Sigmoid colon (tissue), 7 donors: ENCODE results near the gene CEACAM16. TPM values are rescaled to one million over a fixed set of nuclear protein-coding genes. Genes with fewer than 3 reads are reported as not detected.
"Not testable (repeated sequence)": the region's sequence is repeated elsewhere in the genome, so short reads cannot be mapped to it uniquely, and the experiment has no call there.

Experiments
- DNase-seq: peaks from one replicate; pipeline ENCODE4 v3.0.0-alpha.2; 2019
- H3K27ac ChIP-seq, 4 donors: fragments of 200-600 bp; sonication (generic); one replicate each; pipeline ENCODE4 v1.5.1; 2016 to 2019; ENCODE audit warnings: mild to moderate bottlenecking in 1 of 4
- H3K27me3 ChIP-seq, 3 donors: fragments of 200-600 bp; sonication (generic); one replicate each; pipeline ENCODE4 v1.5.1; 2019; ENCODE audit warnings: mild to moderate bottlenecking in 1 of 3
- H3K36me3 ChIP-seq, 4 donors: fragments of 200-600 bp; sonication (generic); one replicate each; pipeline ENCODE4 v1.5.1; 2016 to 2019
- H3K4me1 ChIP-seq, 4 donors: fragments of 200-600 bp; sonication (generic); one replicate each; pipeline ENCODE4 v1.5.1; 2017 to 2019
- H3K4me3 ChIP-seq, 4 donors: fragments of 200-600 bp; sonication (generic); one replicate each; pipeline ENCODE4 v1.5.1; 2017 to 2019; ENCODE audit warnings: mild to moderate bottlenecking in 2 of 4, moderate library complexity in 1 of 4
- H3K9me3 ChIP-seq, 4 donors: fragments of 200-600 bp in 3 of 4; sonication (generic) in 3 of 4; one replicate each; pipeline versions ENCODE4 v1.5.1 to v1.6.1; 2013 to 2019
- CTCF ChIP-seq, 4 experiments: fragments of 450-650 bp in 3 of 4; fragments of 200-600 bp in 1 of 4; IDR thresholded peaks; one replicate each; pipeline ENCODE4 v1.5.1; 2016 to 2019; ENCODE audit warnings: antibody characterized with exemption in 4 of 4, mild to moderate bottlenecking in 3 of 4, moderate library complexity in 2 of 4
- EP300 ChIP-seq, 4 donors: sonication (generic); formaldehyde crosslinking; IDR thresholded peaks; one replicate each; pipeline ENCODE4 v1.6.1; 2017; ENCODE audit warnings: antibody characterized with exemption in 4 of 4
- POLR2A ChIP-seq, 2 donors: fragments of 450-650 bp; IDR thresholded peaks; one replicate each; pipeline ENCODE4 v1.6.1; 2016; ENCODE audit warnings: antibody characterized with exemption in 2 of 2, mild to moderate bottlenecking in 2 of 2, moderate library complexity in 2 of 2
- POLR2AphosphoS5 ChIP-seq, 4 donors: sonication (generic); formaldehyde crosslinking; IDR thresholded peaks; one replicate each; pipeline ENCODE4 v1.6.1; 2017; ENCODE audit warnings: antibody characterized with exemption in 4 of 4
- WGBS, 2 donors: extraction: QIAGEN DNeasy Blood & Tissue Kit; methylation state at CpG; one replicate each; pipeline ENCODE4 v1.1.7; 2013; 5-methylcytosine and 5-hydroxymethylcytosine counted together
- intact Hi-C: fragments of 100-400 bp; cut with DNase I; formaldehyde crosslinking; loops from one replicate; pipeline ENCODE4 v1.15.1; 2023
- polyA plus RNA-seq, 3 donors: library from polyadenylated mRNA; stranded (reverse); fragments of 200-250 nt; gene quantifications; one replicate each; pipeline ENCODE4 v1.2.3, GENCODE V29; 2013
- total RNA-seq, 4 donors: library from RNA; depleted of rRNA; stranded (reverse); fragments of >200 nt; gene quantifications; one replicate each; pipeline ENCODE4 v1.1.0, GENCODE V29; 2016
- donor health status: healthy with polysubstance abuse.
- donor health status: Bipolar disorder and iron deficiency.
- donor health status: healthy.

CEACAM16 gene
- total and polyA plus RNA-seq, 7 donors = not detected

GRCh38 chr19:44683434-44684210 is 15.3 kb upstream of the CEACAM16 start:
- Histone ChIP-seq H3K36me3 (peaks cover 0 to 3% (median 0%) of the 10 kb centered on the region in 4 donors), H3K4me3 (no peak overlapping the region), H3K4me1 (no peaks in the 10 kb centered on the region), H3K27me3 (peaks cover 0 to 3% (median 0%) of the 10 kb centered on the region in 3 donors), H3K9me3 (no peaks in the 10 kb centered on the region), H3K27ac (no peak overlapping the region)
- DNase-seq = no peak
- no peak for TF ChIP-seq POLR2AphosphoS5 (IDR thresholded peaks at IDR 0.05)
- no peak for TF ChIP-seq CTCF (IDR thresholded peaks at IDR 0.05)
- no peak for TF ChIP-seq POLR2A (IDR thresholded peaks at IDR 0.05)
- TF ChIP-seq EP300 (IDR thresholded peaks at IDR 0.05) = no peak
- WGBS, 2 donors = 75 to 78% methylated on average over 9 of the region's 9 CpGs
- intact Hi-C loops = no loop called here

GRCh38 chr19:44684396-44684795 is 14.6 kb upstream of the CEACAM16 start:
- H3K27me3 ChIP-seq, H3K9me3 ChIP-seq, H3K4me1 ChIP-seq, H3K4me3 ChIP-seq, intact Hi-C loops, H3K36me3 ChIP-seq, DNase-seq: not testable (repeated sequence)
- 91% methylated on average over 3 of the region's 3 CpGs for WGBS, 2 donors
- H3K27ac ChIP-seq = peak overlapping the region in 1 of 4 donors; percentile 41

- intact Hi-C loops = no loop called here
- H3K27me3 ChIP-seq = peaks cover 0 to 3% (median 0%) of the 10 kb centered on the region in 3 donors
- H3K36me3 ChIP-seq = peaks cover 0 to 3% (median 0%) of the 10 kb centered on the region in 4 donors
- H3K9me3 ChIP-seq = no peaks in the 10 kb centered on the region
- TF ChIP-seq CTCF (IDR thresholded peaks at IDR 0.05) (no peak), POLR2A (IDR thresholded peaks at IDR 0.05) (no peak), POLR2AphosphoS5 (IDR thresholded peaks at IDR 0.05) (no peak), EP300 (IDR thresholded peaks at IDR 0.05) (no peak)
- WGBS, 2 donors = 45 to 64% methylated on average over 25 of the region's 25 CpGs
- H3K4me3 ChIP-seq = no peak overlapping the region
- peak overlapping the region in 1 of 4 donors; percentile 41 for H3K27ac ChIP-seq
- no peak for DNase-seq
- no peaks in the 10 kb centered on the region for H3K4me1 ChIP-seq
Measured at GRCh38 chr19:44684892-44685863, 13.8 kb upstream of the CEACAM16 start.

GRCh38 chr19:44685877-44686276 is 13.1 kb upstream of the CEACAM16 start:
- Histone ChIP-seq H3K4me1 (no peaks in the 10 kb centered on the region), H3K36me3 (peaks cover 0 to 3% (median 0%) of the 10 kb centered on the region in 4 donors), H3K9me3 (no peaks in the 10 kb centered on the region), H3K27ac (peak overlapping the region in 1 of 4 donors; percentile 41), H3K4me3 (no peak overlapping the region), H3K27me3 (peaks cover 0 to 3% (median 0%) of the 10 kb centered on the region in 3 donors)
- 52 to 74% methylated on average over 4 of the region's 4 CpGs for WGBS, 2 donors
- no peak for DNase-seq
- TF ChIP-seq CTCF (IDR thresholded peaks at IDR 0.05) (no peak), POLR2A (IDR thresholded peaks at IDR 0.05) (no peak), POLR2AphosphoS5 (IDR thresholded peaks at IDR 0.05) (no peak), EP300 (IDR thresholded peaks at IDR 0.05) (no peak)
- intact Hi-C loops = no loop called here

- H3K27me3 ChIP-seq = peaks cover 0 to 3% (median 0%) of the 10 kb centered on the region in 3 donors
- intact Hi-C loops = no loop called here
- no peaks in the 10 kb centered on the region for H3K9me3 ChIP-seq
- no peak for DNase-seq
- no peak overlapping the region for H3K4me3 ChIP-seq
- no peaks in the 10 kb centered on the region for H3K4me1 ChIP-seq
- 86 to 90% methylated on average over 4 of the region's 4 CpGs for WGBS, 2 donors
- H3K27ac ChIP-seq = no peak overlapping the region
- TF ChIP-seq POLR2A (IDR thresholded peaks at IDR 0.05) (no peak), EP300 (IDR thresholded peaks at IDR 0.05) (no peak), POLR2AphosphoS5 (IDR thresholded peaks at IDR 0.05) (no peak), CTCF (IDR thresholded peaks at IDR 0.05) (no peak)
- H3K36me3 ChIP-seq = peaks cover 0 to 3% (median 0%) of the 10 kb centered on the region in 4 donors
Measured at GRCh38 chr19:44686896-44687295, 12.1 kb upstream of the CEACAM16 start.
